Tibial nerve (tissue), 4 donors: ENCODE measurements around the gene CADPS. TPM values are rescaled to one million over a fixed set of nuclear protein-coding genes. Genes with fewer than 3 reads are reported as not detected.

Source experiments
- DNase-seq, 2 donors: peaks; one replicate each; pipeline ENCODE4 v3.0.0-alpha.2; 2019; ENCODE audit warnings: low spot score in 2 of 2
- H3K27ac ChIP-seq, 4 donors: fragments of 200-600 bp; sonication (generic) in 3 of 4; one replicate each; pipeline ENCODE4 v1.5.1; 2017 to 2019; ENCODE audit warnings: mild to moderate bottlenecking in 1 of 4
- H3K27me3 ChIP-seq, 2 donors: fragments of 200-600 bp; sonication (generic) in 1 of 2; one replicate each; pipeline versions ENCODE4 v1.5.1 to v1.6.0; 2017 to 2019
- H3K36me3 ChIP-seq, 3 donors: fragments of 200-600 bp; sonication (generic); one replicate each; pipeline ENCODE4 v1.5.1; 2018 to 2019
- H3K4me1 ChIP-seq, 4 donors: fragments of 200-600 bp; sonication (generic) in 3 of 4; one replicate each; pipeline ENCODE4 v1.5.1; 2017 to 2019
- H3K4me3 ChIP-seq, 4 donors: fragments of 200-600 bp; sonication (generic) in 3 of 4; one replicate each; pipeline ENCODE4 v1.5.1; 2017 to 2019; ENCODE audit warnings: mild to moderate bottlenecking in 1 of 4, moderate library complexity in 1 of 4
- H3K9me3 ChIP-seq, 4 donors: fragments of 200-600 bp; sonication (generic) in 3 of 4; one replicate each; pipeline ENCODE4 v1.5.1; 2017 to 2019
- EP300 ChIP-seq, 2 donors: sonication (generic); formaldehyde crosslinking; IDR thresholded peaks; one replicate each; pipeline ENCODE4 v1.6.1; 2017; ENCODE audit warnings: antibody characterized with exemption in 2 of 2, mild to moderate bottlenecking in 1 of 2
- POLR2A ChIP-seq, 2 donors: fragments of 450-650 bp; IDR thresholded peaks; one replicate each; pipeline ENCODE4 v1.6.1; 2017; ENCODE audit warnings: antibody characterized with exemption in 2 of 2, mild to moderate bottlenecking in 2 of 2, moderate library complexity in 2 of 2
- WGBS, 2 donors: methylation state at CpG; one replicate each; pipeline ENCODE4 v1.1.5; 2018; 5-methylcytosine and 5-hydroxymethylcytosine counted together
- total RNA-seq, 4 donors: library from RNA; depleted of rRNA; stranded (reverse); fragments of >200 nt; gene quantifications; one replicate each; pipeline ENCODE4 v1.1.0, GENCODE V29; 2016
- TF ChIP-seq, protein P1 (sequence below), 5 experiments: fragments of 200-600 bp in 3 of 5; fragments of 450-650 bp in 2 of 5; sonication (generic) in 3 of 5; IDR thresholded peaks; one replicate each; pipeline ENCODE4 v1.5.1; 2016 to 2019; ENCODE audit warnings: antibody characterized with exemption in 5 of 5, mild to moderate bottlenecking in 3 of 5, moderate library complexity in 2 of 5

The CADPS gene
- total RNA-seq, 4 donors from 2014 or later, result 16.2 to 16.7 TPM; not detected in 2

DNA sequence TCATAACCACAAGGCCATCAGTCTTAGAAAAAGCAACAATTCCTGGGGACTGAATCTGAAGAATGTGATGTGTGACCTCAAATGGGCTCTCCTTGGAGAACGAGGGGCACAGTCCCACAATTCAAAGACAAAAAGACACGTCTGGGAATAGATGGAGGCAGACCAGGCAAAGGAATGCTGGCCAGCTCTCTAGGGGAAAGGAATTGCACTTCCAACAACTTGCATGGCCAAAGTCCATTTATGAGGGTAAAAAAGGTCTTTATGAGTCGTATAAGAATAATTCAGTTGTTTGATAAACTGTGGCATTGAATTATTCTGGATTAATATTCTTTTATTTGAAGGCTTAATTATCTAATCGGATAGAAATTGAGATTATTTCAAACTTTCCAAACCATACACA, 321.4 kb downstream of the CADPS start:
- no peaks in the 10 kb centered on the region for H3K27me3 ChIP-seq
- TF ChIP-seq, protein P1, sequence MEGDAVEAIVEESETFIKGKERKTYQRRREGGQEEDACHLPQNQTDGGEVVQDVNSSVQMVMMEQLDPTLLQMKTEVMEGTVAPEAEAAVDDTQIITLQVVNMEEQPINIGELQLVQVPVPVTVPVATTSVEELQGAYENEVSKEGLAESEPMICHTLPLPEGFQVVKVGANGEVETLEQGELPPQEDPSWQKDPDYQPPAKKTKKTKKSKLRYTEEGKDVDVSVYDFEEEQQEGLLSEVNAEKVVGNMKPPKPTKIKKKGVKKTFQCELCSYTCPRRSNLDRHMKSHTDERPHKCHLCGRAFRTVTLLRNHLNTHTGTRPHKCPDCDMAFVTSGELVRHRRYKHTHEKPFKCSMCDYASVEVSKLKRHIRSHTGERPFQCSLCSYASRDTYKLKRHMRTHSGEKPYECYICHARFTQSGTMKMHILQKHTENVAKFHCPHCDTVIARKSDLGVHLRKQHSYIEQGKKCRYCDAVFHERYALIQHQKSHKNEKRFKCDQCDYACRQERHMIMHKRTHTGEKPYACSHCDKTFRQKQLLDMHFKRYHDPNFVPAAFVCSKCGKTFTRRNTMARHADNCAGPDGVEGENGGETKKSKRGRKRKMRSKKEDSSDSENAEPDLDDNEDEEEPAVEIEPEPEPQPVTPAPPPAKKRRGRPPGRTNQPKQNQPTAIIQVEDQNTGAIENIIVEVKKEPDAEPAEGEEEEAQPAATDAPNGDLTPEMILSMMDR (IDR thresholded peaks at IDR 0.05), result no peak
- TF ChIP-seq EP300 (IDR thresholded peaks at IDR 0.05) (no peak), POLR2A (IDR thresholded peaks at IDR 0.05) (no peak)
- H3K4me3 ChIP-seq, result no peak overlapping the region
- no peak overlapping the region for H3K27ac ChIP-seq
- DNase-seq, result no peak
- WGBS, 2 donors, result 42 to 53% methylated on average over 4 of the region's 4 CpGs
- no peaks in the 10 kb centered on the region for H3K9me3 ChIP-seq
- H3K36me3 ChIP-seq, result no peaks in the 10 kb centered on the region
- no peaks in the 10 kb centered on the region for H3K4me1 ChIP-seq

DNA sequence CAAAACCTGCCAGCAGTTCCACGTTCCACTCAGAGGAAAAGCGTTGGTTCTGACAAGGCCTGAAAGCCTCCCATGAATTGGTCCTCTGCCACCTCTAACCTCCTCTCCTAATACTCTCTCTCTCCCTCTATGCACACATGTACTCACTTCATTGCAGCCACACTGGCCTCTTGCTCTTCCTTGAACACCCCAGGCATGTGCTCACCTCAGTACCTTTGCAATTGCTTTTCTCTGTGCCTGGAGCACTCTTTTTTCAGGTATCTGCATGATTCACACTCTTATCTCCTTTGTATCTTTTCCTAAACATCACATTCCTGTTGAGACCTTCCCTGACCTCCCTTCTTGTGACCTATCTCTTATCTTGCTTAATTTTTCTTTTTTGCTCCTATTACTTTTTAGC, 323.7 kb downstream of the CADPS start:
- Histone ChIP-seq H3K27me3 (no peaks in the 10 kb centered on the region), H3K27ac (no peak overlapping the region), H3K4me3 (no peak overlapping the region), H3K36me3 (no peaks in the 10 kb centered on the region), H3K9me3 (no peaks in the 10 kb centered on the region), H3K4me1 (no peaks in the 10 kb centered on the region)
- no peak for DNase-seq
- TF ChIP-seq EP300 (IDR thresholded peaks at IDR 0.05) (no peak), POLR2A (IDR thresholded peaks at IDR 0.05) (no peak)
- TF ChIP-seq, protein P1 (IDR thresholded peaks at IDR 0.05), result no peak
- WGBS, 2 donors, result 82 to 97% methylated on average over 2 of the region's 2 CpGs

DNA sequence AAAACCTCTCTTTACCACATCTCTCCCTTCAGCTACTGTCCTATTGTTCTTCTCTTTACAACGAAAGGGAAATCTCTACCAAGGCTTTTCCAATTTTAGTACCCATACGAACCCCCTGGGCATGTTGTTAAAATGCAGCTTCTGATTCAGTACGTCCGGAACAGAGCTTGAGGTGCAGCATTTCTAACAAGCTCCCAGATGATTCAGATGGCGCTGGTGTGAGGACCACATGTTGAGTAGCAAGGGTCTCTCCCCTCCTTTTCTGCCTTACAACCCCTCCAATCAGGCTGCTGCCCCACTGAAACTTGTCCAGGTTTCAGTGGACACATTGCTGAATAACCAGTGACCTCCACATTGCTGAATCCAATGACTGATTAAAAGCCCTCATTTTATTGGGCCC, 324.8 kb downstream of the CADPS start:
- no peak for DNase-seq
- Histone ChIP-seq H3K4me1 (no peaks in the 10 kb centered on the region), H3K9me3 (no peaks in the 10 kb centered on the region), H3K27ac (no peak overlapping the region), H3K36me3 (no peaks in the 10 kb centered on the region), H3K27me3 (no peaks in the 10 kb centered on the region), H3K4me3 (no peak overlapping the region)
- TF ChIP-seq POLR2A (IDR thresholded peaks at IDR 0.05), result no peak
- TF ChIP-seq EP300 (IDR thresholded peaks at IDR 0.05), result no peak
- TF ChIP-seq, protein P1 (IDR thresholded peaks at IDR 0.05), result no peak
- 54 to 58% methylated on average over 5 of the region's 5 CpGs for WGBS, 2 donors

DNA sequence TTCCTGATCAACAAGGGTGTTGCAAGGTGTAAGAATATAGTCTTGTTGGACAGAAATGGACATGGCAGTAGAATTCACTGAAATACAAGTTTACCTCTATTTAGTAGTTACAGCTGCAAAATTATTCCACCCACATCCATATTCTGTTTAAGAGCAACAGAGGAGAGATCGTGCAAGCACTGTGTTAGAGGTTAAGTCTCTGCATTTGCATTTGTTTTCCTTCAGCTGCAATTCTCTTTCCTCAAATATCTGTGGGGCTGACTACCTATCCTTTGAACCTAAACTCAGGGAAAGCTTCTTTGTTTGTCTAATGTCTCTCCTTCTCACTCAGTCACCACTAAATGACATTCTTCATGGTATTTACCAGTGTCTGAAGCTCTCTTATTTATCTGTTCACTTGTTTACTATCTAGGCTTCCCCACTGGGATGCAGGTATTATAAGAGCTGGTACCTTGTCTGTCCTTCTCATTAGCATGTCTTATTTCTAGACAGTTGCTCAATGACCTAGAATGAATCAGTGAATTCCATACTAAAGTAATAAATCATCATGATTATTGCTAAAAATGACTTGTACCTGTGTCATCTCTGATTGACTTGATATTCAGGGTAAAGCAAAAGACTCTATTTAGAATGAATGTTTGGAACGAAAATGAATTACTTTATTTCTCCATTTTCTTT, 326.5 kb downstream of the CADPS start:
- H3K27me3 ChIP-seq, result no peaks in the 10 kb centered on the region
- TF ChIP-seq EP300 (IDR thresholded peaks at IDR 0.05) (no peak), POLR2A (IDR thresholded peaks at IDR 0.05) (no peak)
- 51 to 57% methylated on average over 2 of the region's 2 CpGs for WGBS, 2 donors
- no peaks in the 10 kb centered on the region for H3K9me3 ChIP-seq
- no peaks in the 10 kb centered on the region for H3K36me3 ChIP-seq
- H3K27ac ChIP-seq, result no peak overlapping the region
- no peaks in the 10 kb centered on the region for H3K4me1 ChIP-seq
- DNase-seq, result no peak
- H3K4me3 ChIP-seq, result no peak overlapping the region

DNA sequence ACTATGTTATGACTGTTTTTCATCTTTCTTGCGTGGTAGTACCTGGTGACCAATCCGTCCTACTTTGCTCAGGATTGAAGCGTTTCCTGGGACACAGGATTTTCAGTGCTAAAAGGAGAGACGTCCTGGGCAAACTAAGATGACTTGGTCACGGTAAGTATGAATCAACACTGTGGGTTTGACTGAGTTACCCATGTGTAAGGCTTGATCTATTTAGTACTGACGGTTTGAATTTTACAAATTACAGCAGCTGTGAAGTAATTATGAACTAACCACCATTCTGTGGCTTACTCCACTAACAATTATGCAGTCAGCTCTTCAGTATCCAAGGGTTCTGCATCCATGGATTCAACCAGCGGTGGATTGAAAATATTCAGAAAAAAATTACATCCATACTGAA, 328.9 kb downstream of the CADPS start:
- no peaks in the 10 kb centered on the region for H3K27me3 ChIP-seq
- 79 to 82% methylated on average over 7 of the region's 7 CpGs for WGBS, 2 donors
- H3K36me3 ChIP-seq, result no peaks in the 10 kb centered on the region
- H3K9me3 ChIP-seq, result no peaks in the 10 kb centered on the region
- H3K4me3 ChIP-seq, result no peak overlapping the region
- no peaks in the 10 kb centered on the region for H3K4me1 ChIP-seq
- no peak for DNase-seq
- no peak for TF ChIP-seq EP300 (IDR thresholded peaks at IDR 0.05)
- no peak for TF ChIP-seq POLR2A (IDR thresholded peaks at IDR 0.05)
- TF ChIP-seq, protein P1 (IDR thresholded peaks at IDR 0.05), result no peak
- no peak overlapping the region for H3K27ac ChIP-seq
